ENCODE results near the gene ORMDL2.

Gene ORMDL2

DNA sequence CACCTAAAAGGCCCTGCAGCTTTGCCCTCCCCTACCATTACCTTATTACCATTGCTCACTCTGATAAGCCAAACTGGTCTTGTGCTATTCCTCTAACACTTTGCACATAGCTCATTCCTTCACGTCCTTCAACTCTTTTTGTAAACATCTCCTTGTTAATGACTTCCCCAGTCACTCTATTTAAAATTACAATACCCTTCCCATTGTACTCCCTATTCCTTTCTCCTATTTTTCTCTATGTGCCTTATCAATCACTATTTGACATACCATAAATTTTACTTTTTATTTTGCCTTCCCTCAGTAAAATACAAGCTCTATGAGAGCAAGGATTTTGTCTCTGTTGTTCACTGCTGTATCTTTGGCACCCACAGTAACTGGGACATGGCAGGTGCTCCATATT, 5.8 kb upstream of the ORMDL2 start:
- H3K36me3 ChIP-seq (replicated peaks; ENCODE audit: insufficient read depth, low read length), result no peaks in the 10 kb centered on the region; the same call in 1 of the 2 replicates
- H3K4me1 ChIP-seq (ENCODE audit: low read length), result no peaks in the 10 kb centered on the region
- no peak overlapping the region for H3K27ac ChIP-seq (ENCODE audit: low read length)
- H3K4me3 ChIP-seq (ENCODE audit: low read length), result no peak overlapping the region
- no peak overlapping the region for H3K9ac ChIP-seq (ENCODE audit: low read length)
- H4K20me1 ChIP-seq (ENCODE audit: insufficient read depth, low read length), result peaks cover 13% of the 10 kb centered on the region
- H2AFZ ChIP-seq (ENCODE audit: low read length), result no peak overlapping the region
- no peaks in the 10 kb centered on the region for H3K9me2 ChIP-seq (replicated peaks; ENCODE audit: insufficient read depth, low read length)
- no peaks in the 10 kb centered on the region for H3K27me3 ChIP-seq (replicated peaks; ENCODE audit: insufficient read depth, low read length)
- no peak overlapping the region for H3K4me2 ChIP-seq (ENCODE audit: low read depth, low read length)
- no peak for TF ChIP-seq EZH2phosphoT487 (IDR thresholded peaks at IDR 0.05; ENCODE audit: low read length)
- no peak for DNase-seq
- H3F3A ChIP-seq (ENCODE audit: insufficient read depth, low read length), result no peaks in the 10 kb centered on the region
- no peaks in the 10 kb centered on the region for H3K9me3 ChIP-seq (replicated peaks; ENCODE audit: insufficient read depth, low read length)
- H3K79me2 ChIP-seq (ENCODE audit: low read length), result peaks cover 99% of the 10 kb centered on the region

DNA sequence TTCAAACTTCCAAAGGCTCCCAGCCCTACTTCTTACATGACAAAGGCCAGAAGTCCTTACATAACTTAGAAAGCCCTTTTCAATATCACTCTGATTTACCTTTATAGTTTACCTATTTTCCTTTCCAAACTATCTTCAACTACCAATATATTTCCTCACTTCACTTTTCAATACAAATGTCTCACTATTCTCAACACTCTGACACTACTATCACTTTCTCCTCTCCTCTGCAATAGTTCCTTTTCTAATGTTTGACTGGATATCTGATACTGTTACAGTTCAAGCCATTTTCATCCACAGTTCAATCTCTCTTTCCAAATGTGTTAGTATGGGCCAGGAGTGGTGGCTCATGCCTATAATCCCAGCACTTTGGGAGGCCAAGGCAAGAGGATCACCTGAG, 3.6 kb upstream of the ORMDL2 start:
- TF ChIP-seq EZH2phosphoT487 (IDR thresholded peaks at IDR 0.05; ENCODE audit: low read length), result no peak
- Histone ChIP-seq H4K20me1 (ENCODE audit: insufficient read depth, low read length) (peaks cover 11% of the 10 kb centered on the region; the same call in 1 of the 2 replicates), H3K9me2 (replicated peaks; ENCODE audit: insufficient read depth, low read length) (no peaks in the 10 kb centered on the region), H3K79me2 (ENCODE audit: low read length) (peaks cover 96% of the 10 kb centered on the region), H3K27ac (ENCODE audit: low read length) (no peak overlapping the region), H3K36me3 (replicated peaks; ENCODE audit: insufficient read depth, low read length) (peaks cover 1% of the 10 kb centered on the region; the same call in 1 of the 2 replicates), H3K4me1 (ENCODE audit: low read length) (peaks cover 8% of the 10 kb centered on the region), H2AFZ (ENCODE audit: low read length) (no peak overlapping the region), H3K4me3 (ENCODE audit: low read length) (no peak overlapping the region), H3F3A (ENCODE audit: insufficient read depth, low read length) (no peaks in the 10 kb centered on the region), H3K9ac (ENCODE audit: low read length) (no peak overlapping the region), H3K4me2 (ENCODE audit: low read depth, low read length) (no peak overlapping the region), H3K9me3 (replicated peaks; ENCODE audit: insufficient read depth, low read length) (no peaks in the 10 kb centered on the region), H3K27me3 (replicated peaks; ENCODE audit: insufficient read depth, low read length) (no peaks in the 10 kb centered on the region)
- DNase-seq, result no peak

DNA sequence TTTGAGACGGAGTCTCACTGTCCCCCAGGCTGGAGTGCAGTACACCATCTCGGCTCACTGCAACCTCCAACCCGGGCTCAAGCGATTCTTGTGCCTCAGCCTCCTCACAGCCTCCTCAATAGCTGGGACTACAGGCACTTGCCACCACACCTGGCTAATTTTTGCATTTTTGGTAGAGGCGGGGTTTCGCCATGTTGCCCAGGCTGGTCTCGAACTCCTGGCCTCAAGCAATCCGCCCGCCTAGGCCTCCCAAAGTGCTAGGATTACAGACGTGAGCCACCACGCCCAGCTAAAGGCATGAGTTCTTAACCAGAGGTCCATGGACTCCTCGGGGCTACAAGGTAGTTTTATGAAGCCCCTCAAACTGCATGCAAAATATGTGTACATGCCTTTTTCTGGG, 2.4 kb upstream of the ORMDL2 start:
- Histone ChIP-seq H4K20me1 (ENCODE audit: insufficient read depth, low read length) (peaks cover 11% of the 10 kb centered on the region; the same call in 1 of the 2 replicates), H3K36me3 (replicated peaks; ENCODE audit: insufficient read depth, low read length) (peaks cover 6% of the 10 kb centered on the region; the same call in 1 of the 2 replicates)

DNA sequence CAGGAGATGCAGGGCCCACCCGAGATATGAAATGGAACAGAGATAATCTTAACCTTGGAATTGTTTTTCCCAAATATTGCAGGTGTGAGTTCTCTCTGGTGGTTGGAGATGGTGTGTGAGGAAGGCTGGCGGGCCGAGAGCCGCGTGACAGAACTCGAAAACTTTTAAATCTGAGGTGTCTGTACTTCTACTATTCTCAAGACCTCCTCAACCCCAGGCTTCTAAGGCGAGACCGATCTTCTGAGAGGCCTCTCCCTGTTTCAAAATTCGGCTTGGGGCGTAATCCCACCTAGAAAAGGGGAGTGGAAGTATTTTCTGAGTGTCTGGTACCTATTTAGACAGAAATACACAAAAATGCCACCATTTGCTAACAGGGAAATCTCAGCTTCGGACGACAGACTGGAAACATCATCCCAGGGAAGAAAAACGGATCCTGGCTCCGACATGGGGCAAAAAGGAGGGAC, 928 bp upstream of the ORMDL2 start:
- no peak for DNase-seq
- Histone ChIP-seq H3K9me2 (replicated peaks; ENCODE audit: insufficient read depth, low read length) (no peaks in the 10 kb centered on the region), H3K79me2 (ENCODE audit: low read length) (peaks cover 82% of the 10 kb centered on the region), H3K27ac (ENCODE audit: low read length) (peak overlapping the region; percentile 43; the same call in 1 of the 2 replicates), H3K4me1 (ENCODE audit: low read length) (peaks cover 8% of the 10 kb centered on the region), H3K4me3 (ENCODE audit: low read length) (peak overlapping the region; percentile 94), H3F3A (ENCODE audit: insufficient read depth, low read length) (no peaks in the 10 kb centered on the region), H3K27me3 (replicated peaks; ENCODE audit: insufficient read depth, low read length) (no peaks in the 10 kb centered on the region), H4K20me1 (ENCODE audit: insufficient read depth, low read length) (peaks cover 5% of the 10 kb centered on the region; the same call in 1 of the 2 replicates), H3K4me2 (ENCODE audit: low read depth, low read length) (peak overlapping the region; percentile 44), H3K36me3 (replicated peaks; ENCODE audit: insufficient read depth, low read length) (peaks cover 6% of the 10 kb centered on the region; the same call in 1 of the 2 replicates), H3K9ac (ENCODE audit: low read length) (peak overlapping the region; percentile 84), H3K9me3 (replicated peaks; ENCODE audit: insufficient read depth, low read length) (no peaks in the 10 kb centered on the region), H2AFZ (ENCODE audit: low read length) (peak overlapping the region; percentile 69)
- no peak for TF ChIP-seq EZH2 (optimal IDR thresholded peaks at IDR 0.05; ENCODE audit: low read depth, low read length)
- TF ChIP-seq, protein P1, sequence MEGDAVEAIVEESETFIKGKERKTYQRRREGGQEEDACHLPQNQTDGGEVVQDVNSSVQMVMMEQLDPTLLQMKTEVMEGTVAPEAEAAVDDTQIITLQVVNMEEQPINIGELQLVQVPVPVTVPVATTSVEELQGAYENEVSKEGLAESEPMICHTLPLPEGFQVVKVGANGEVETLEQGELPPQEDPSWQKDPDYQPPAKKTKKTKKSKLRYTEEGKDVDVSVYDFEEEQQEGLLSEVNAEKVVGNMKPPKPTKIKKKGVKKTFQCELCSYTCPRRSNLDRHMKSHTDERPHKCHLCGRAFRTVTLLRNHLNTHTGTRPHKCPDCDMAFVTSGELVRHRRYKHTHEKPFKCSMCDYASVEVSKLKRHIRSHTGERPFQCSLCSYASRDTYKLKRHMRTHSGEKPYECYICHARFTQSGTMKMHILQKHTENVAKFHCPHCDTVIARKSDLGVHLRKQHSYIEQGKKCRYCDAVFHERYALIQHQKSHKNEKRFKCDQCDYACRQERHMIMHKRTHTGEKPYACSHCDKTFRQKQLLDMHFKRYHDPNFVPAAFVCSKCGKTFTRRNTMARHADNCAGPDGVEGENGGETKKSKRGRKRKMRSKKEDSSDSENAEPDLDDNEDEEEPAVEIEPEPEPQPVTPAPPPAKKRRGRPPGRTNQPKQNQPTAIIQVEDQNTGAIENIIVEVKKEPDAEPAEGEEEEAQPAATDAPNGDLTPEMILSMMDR (IDR thresholded peaks at IDR 0.05; ENCODE audit: low read length), result no peak
- TF ChIP-seq EZH2phosphoT487 (IDR thresholded peaks at IDR 0.05; ENCODE audit: low read length), result no peak

More for the DNA sequence above, 2.4 kb upstream of the ORMDL2 start:
- Histone ChIP-seq H3K9ac (ENCODE audit: low read length) (no peak overlapping the region), H3K4me1 (ENCODE audit: low read length) (peaks cover 8% of the 10 kb centered on the region), H3K4me3 (ENCODE audit: low read length) (0 out of 2 replicates have a peak overlapping the region, but pooled peaks have one; percentile 94), H2AFZ (ENCODE audit: low read length) (no peak overlapping the region), H3K27me3 (replicated peaks; ENCODE audit: insufficient read depth, low read length) (no peaks in the 10 kb centered on the region), H3F3A (ENCODE audit: insufficient read depth, low read length) (no peaks in the 10 kb centered on the region), H3K27ac (ENCODE audit: low read length) (no peak overlapping the region), H3K4me2 (ENCODE audit: low read depth, low read length) (peak overlapping the region; percentile 44), H3K79me2 (ENCODE audit: low read length) (peaks cover 96% of the 10 kb centered on the region), H3K9me2 (replicated peaks; ENCODE audit: insufficient read depth, low read length) (no peaks in the 10 kb centered on the region), H3K9me3 (replicated peaks; ENCODE audit: insufficient read depth, low read length) (no peaks in the 10 kb centered on the region)
- TF ChIP-seq, protein P1 (IDR thresholded peaks at IDR 0.05; ENCODE audit: low read length), result no peak
- no peak for TF ChIP-seq EZH2 (optimal IDR thresholded peaks at IDR 0.05; ENCODE audit: low read depth, low read length)
- no peak for TF ChIP-seq EZH2phosphoT487 (IDR thresholded peaks at IDR 0.05; ENCODE audit: low read length)
- DNase-seq, result no peak
